Colonic mucosa (tissue), 4 donors: ENCODE results near the gene RADIL. TPM values are rescaled to one million over a fixed set of nuclear protein-coding genes. Genes with fewer than 3 reads are reported as not detected.

Source experiments
- DNase-seq: peaks from one replicate; pipeline ENCODE4 v3.0.0-alpha.2; 2020
- H3K27ac ChIP-seq: fragments of 200-600 bp; one replicate; pipeline ENCODE4 v1.8.0; 2021
- H3K27me3 ChIP-seq: fragments of 200-600 bp; one replicate; pipeline ENCODE4 v1.8.0; 2021
- H3K36me3 ChIP-seq: fragments of 200-600 bp; one replicate; pipeline ENCODE4 v1.8.0; 2021
- H3K4me1 ChIP-seq: fragments of 200-600 bp; one replicate; pipeline ENCODE4 v1.8.0; 2021; ENCODE audit warnings: mild to moderate bottlenecking
- H3K4me3 ChIP-seq: fragments of 200-600 bp; one replicate; pipeline ENCODE4 v1.8.0; 2021
- H3K9ac ChIP-seq, 2 donors: one replicate each; pipeline ENCODE4 v1.7.0; 2013; ENCODE audit warnings: control low read depth in 2 of 2, low read depth in 2 of 2, low read length in 2 of 2
- H3K9me3 ChIP-seq: fragments of 200-600 bp; one replicate; pipeline ENCODE4 v1.8.0; 2021
- intact Hi-C: fragments of 100-400 bp; cut with DNase I; formaldehyde crosslinking; loops from one replicate; pipeline ENCODE4 v1.14.1; 2022
- total RNA-seq, 2 donors: library from RNA; stranded (reverse); fragmentation: NEBNext Ultra II Directional in 1 of 2; extraction: Animal tissue kit (Norgen Biotek cat#: 25700) in 1 of 2; gene quantifications; one replicate each; pipeline ENCODE4 v1.2.1, GENCODE V29; 2021
- TF ChIP-seq, protein P1 (sequence below): fragments of 200-600 bp; IDR thresholded peaks from one replicate; pipeline ENCODE4 v1.8.0; 2022; ENCODE audit warnings: antibody characterized with exemption, mild to moderate bottlenecking
- donor health status: healthy.
- donor health status: DM: no; HTN: no; CAD: no.
- donor health status: DM: no; HTN: no; CAD: no.

Gene RADIL
- total RNA-seq, 2 donors from 2014 or later, result 0.54 to 1.9 TPM

DNA sequence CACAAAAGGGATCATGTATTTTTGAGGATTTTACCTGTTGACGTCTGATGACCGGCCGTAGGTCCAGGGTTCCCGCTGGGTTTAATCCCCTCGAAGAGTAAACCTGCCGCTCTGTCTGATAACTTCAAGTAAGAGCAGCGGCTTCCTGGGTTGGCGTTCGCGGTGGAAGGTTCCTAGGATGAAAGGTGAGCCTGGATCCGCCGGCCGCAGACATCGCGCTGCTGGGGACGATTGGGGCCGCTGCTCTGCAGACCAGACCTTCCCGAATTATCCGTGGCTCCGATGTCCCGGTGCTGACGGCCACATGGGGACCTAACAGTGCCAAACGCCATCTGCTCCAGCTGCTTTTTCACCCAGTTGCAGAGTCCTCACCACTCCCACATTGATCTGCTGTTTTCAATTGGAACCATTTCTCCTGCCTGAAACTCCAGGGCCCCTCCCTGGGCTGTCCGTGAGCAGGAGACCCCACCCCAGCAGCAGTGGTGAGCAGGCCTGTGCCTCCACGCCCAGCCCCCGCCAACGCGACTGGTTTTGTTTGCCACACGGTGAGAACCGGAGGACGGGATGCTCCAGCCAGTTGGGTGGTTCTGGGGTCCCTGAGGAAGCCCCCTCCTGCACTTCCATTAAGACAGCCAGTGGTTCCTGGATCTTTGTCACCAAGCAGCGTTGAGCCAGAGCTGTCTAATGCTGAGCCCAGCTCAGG is 120.3 kb downstream of the RADIL start:
- Histone ChIP-seq H3K9ac (no peak overlapping the region), H3K36me3 (peaks cover 5% of the 10 kb centered on the region), H3K27ac (no peak overlapping the region), H3K9me3 (no peaks in the 10 kb centered on the region), H3K4me3 (no peak overlapping the region), H3K27me3 (no peaks in the 10 kb centered on the region), H3K4me1 (no peaks in the 10 kb centered on the region)
- TF ChIP-seq, protein P1, sequence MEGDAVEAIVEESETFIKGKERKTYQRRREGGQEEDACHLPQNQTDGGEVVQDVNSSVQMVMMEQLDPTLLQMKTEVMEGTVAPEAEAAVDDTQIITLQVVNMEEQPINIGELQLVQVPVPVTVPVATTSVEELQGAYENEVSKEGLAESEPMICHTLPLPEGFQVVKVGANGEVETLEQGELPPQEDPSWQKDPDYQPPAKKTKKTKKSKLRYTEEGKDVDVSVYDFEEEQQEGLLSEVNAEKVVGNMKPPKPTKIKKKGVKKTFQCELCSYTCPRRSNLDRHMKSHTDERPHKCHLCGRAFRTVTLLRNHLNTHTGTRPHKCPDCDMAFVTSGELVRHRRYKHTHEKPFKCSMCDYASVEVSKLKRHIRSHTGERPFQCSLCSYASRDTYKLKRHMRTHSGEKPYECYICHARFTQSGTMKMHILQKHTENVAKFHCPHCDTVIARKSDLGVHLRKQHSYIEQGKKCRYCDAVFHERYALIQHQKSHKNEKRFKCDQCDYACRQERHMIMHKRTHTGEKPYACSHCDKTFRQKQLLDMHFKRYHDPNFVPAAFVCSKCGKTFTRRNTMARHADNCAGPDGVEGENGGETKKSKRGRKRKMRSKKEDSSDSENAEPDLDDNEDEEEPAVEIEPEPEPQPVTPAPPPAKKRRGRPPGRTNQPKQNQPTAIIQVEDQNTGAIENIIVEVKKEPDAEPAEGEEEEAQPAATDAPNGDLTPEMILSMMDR, result no peak
- DNase-seq, result no peak
- intact Hi-C loops, result no loop called here

DNA sequence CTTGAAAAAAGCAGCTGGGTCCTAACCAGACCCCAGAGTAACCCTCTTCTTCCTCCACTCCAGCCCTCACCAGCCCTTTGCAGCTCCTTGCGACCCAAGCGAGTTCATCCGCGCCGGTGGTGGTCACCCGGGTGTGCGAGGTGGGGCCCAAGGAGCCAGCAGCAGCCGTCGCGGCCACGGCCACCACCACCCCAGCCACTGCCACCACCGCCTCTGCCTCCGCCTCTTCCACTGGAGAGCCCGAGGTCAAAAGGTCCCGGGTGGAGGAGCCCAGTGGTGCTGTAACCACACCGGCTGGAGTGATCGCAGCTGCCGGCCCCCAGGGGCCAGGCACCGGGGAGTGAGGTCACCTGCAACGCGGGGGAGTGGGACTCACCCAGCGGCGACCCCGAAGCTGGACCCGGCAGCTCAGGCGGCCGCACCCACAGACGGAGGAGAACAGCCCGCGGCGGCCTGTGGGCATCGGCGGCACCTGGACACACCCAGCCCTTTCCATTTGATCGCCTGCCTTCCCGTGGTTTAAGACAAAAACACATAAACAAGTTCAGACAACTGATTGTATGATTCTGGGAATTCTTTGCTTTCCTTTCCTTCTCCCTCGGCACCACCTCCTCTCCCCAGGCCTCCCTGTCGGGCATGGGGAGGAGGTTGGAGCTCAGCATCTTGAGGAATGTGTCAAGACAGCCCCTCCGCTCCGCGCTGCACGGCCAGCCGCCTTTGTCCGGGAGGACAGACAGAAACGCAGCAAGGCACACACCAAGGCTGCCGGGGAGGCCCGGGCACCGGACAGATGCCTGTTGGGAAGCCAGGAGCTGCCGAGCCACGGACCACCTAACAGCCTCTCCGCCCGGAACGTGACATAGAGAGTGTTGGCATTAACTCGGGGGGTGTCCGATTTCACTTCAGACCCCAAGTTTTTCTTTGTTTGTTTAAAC is 121.1 kb downstream of the RADIL start:
- H3K27ac ChIP-seq, result no peak overlapping the region
- H3K9me3 ChIP-seq, result no peaks in the 10 kb centered on the region
- H3K36me3 ChIP-seq, result peaks cover 5% of the 10 kb centered on the region
- no peaks in the 10 kb centered on the region for H3K27me3 ChIP-seq
- H3K9ac ChIP-seq, result no peak overlapping the region
- TF ChIP-seq, protein P1, result no peak
- no peak for DNase-seq
- intact Hi-C loops, result no loop called here
- H3K4me3 ChIP-seq, result no peak overlapping the region
- H3K4me1 ChIP-seq, result no peaks in the 10 kb centered on the region

DNA sequence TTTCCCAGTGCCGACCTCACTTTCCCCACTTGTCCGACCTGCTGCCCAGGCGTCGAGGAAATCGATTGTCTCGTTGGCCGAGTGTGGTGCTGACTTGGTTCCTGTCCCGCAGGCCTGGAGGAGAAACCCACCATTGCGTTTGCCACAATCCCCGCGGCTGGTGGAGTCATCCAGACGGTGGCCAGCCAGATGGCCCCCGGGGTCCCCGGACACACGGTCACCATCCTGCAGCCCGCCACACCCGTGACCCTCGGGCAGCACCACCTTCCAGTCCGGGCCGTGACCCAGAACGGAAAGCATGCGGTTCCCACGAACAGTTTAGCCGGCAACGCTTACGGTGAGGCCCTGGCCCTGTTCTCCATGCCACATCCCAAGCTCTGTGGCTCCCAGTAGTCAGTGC is 122.6 kb downstream of the RADIL start:
- Histone ChIP-seq H3K4me1 (no peaks in the 10 kb centered on the region), H3K27ac (no peak overlapping the region), H3K36me3 (peaks cover 8% of the 10 kb centered on the region), H3K27me3 (no peaks in the 10 kb centered on the region), H3K4me3 (no peak overlapping the region), H3K9ac (no peak overlapping the region), H3K9me3 (no peaks in the 10 kb centered on the region)
- intact Hi-C loops, result no loop called here
- DNase-seq, result no peak
- TF ChIP-seq, protein P1, result no peak

DNA sequence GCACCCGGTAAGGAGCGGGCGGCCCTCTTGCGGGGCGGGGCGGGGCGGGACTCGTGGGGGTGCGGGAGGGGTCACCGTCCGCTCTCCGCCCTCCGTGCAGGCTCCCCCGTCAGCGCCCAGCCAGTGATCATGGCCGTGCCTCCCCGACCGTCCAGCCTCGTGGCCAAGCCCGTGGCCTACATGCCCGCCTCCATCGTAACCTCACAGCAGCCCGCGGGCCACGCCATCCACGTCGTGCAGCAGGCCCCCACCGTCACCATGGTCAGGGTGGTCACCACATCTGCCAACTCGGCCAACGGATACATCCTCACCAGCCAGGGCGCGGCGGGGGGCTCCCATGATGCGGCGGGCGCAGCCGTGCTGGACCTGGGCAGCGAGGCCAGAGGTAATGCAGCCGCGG is 124.3 kb downstream of the RADIL start:
- no peak overlapping the region for H3K9ac ChIP-seq
- H3K4me1 ChIP-seq, result no peaks in the 10 kb centered on the region
- intact Hi-C loops, result no loop called here
- H3K9me3 ChIP-seq, result no peaks in the 10 kb centered on the region
- TF ChIP-seq, protein P1, result no peak
- peaks cover 21% of the 10 kb centered on the region for H3K36me3 ChIP-seq
- DNase-seq, result no peak
- H3K27ac ChIP-seq, result no peak overlapping the region
- no peaks in the 10 kb centered on the region for H3K27me3 ChIP-seq
- no peak overlapping the region for H3K4me3 ChIP-seq

DNA sequence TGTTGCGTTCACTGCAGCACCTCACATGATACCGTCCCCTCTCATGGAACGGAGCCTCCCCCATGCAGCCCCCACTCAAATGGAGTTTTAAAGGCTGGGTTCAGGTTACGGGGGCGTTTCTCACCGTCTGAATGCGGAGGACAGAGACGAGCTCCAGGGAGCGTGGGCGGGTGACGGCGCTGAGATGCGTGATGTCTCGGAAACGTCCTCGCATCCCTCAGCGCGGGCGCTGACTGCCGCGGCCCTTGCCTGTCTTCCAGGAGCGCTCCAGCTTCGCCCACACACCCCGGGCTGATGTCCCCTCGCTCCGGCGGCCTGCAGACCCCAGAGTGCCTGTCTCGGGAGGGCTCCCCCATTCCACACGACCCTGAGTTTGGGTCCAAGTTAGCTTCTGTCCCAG is 124.7 kb downstream of the RADIL start:
- no peak for DNase-seq
- Histone ChIP-seq H3K36me3 (peaks cover 21% of the 10 kb centered on the region), H3K9me3 (no peaks in the 10 kb centered on the region), H3K4me3 (no peak overlapping the region), H3K4me1 (no peaks in the 10 kb centered on the region), H3K27ac (no peak overlapping the region), H3K27me3 (no peaks in the 10 kb centered on the region), H3K9ac (no peak overlapping the region)
- TF ChIP-seq, protein P1, result no peak
- intact Hi-C loops, result no loop called here
